H1 (cell line): Measurements from ENCODE around the gene PHACTR2. TPM values are rescaled to one million over a fixed set of nuclear protein-coding genes. Genes with fewer than 3 reads are reported as not detected.

Experiments used
- CTCF ChIA-PET: fragments of 300-600 bp; sonication (Branson Sonifier 250); formaldehyde crosslinking; loops from one replicate; lab custom pipeline; 2021; ENCODE audit not compliant: partially characterized antibody; lab: Charles Lee
- POLR2A ChIA-PET: fragments of 300-600 bp; sonication (Branson Sonifier 250); formaldehyde crosslinking; loops from one replicate; lab custom pipeline; 2021; ENCODE audit warnings: inconsistent platforms; ENCODE audit not compliant: partially characterized antibody; lab: Charles Lee
- DNase-seq, 2 experiments: peaks; one replicate each; pipeline versions ENCODE4 v3.0.0 to v3.0.0-alpha.2; 2010 to 2022; ENCODE audit warnings: low spot score in 2 of 2, low read depth in 1 of 2, mixed read lengths in 1 of 2
- FAIRE-seq: peaks from 2 replicates; lab custom pipeline; 2011; peaks lifted over from hg19 to GRCh38; lab: Jason Lieb, UNC
- H2AFZ ChIP-seq: 2 replicates; pipeline ENCODE4 v1.8.1; 2012; ENCODE audit warnings: low read length, inconsistent platforms
- H2AK5ac ChIP-seq: 2 replicates; pipeline ENCODE4 v1.6.1; 2013; ENCODE audit warnings: low read depth, low read length
- H2BK120ac ChIP-seq: replicated peaks from 2 replicates; pipeline ENCODE3; 2013; ENCODE audit warnings: low read depth, low read length, inconsistent platforms
- H2BK12ac ChIP-seq: 2 replicates; pipeline ENCODE4 v1.6.1; 2013; ENCODE audit warnings: low read depth, low read length
- H2BK15ac ChIP-seq: 2 replicates; pipeline ENCODE4 v1.6.1; 2013; ENCODE audit warnings: low read length
- H2BK20ac ChIP-seq: 2 replicates; pipeline ENCODE4 v1.6.1; 2013; ENCODE audit warnings: low read length
- H2BK5ac ChIP-seq: 2 replicates; pipeline ENCODE4 v1.6.1; 2013; ENCODE audit warnings: low read depth, low read length
- H3K14ac ChIP-seq: 2 replicates; pipeline ENCODE4 v1.6.1; 2013; ENCODE audit warnings: inconsistent platforms; ENCODE audit not compliant: insufficient read length
- H3K18ac ChIP-seq: 2 replicates; pipeline ENCODE4 v1.6.1; 2013; ENCODE audit warnings: low read length; ENCODE audit errors: extremely low read depth
- H3K23ac ChIP-seq: 2 replicates; pipeline ENCODE4 v1.6.1; 2013; ENCODE audit warnings: inconsistent platforms; ENCODE audit not compliant: insufficient read length
- H3K23me2 ChIP-seq: 2 replicates; pipeline ENCODE4 v1.6.1; 2013; ENCODE audit warnings: low read depth, low read length
- H3K27ac ChIP-seq: 2 replicates; pipeline ENCODE4 v1.6.1; 2011; ENCODE audit warnings: low read depth, low read length, inconsistent platforms
- H3K27me3 ChIP-seq, 4 experiments: replicated peaks in 1 of 4; 1 replicate in 1 of 4; 2 replicates in 3 of 4; pipeline versions ENCODE4 v1.6.1 to v1.8.1; 2011 to 2013; ENCODE audit warnings: low read length in 3 of 4, mild to moderate bottlenecking in 3 of 4, inconsistent platforms in 2 of 4, mixed read lengths in 2 of 4, moderate library complexity in 1 of 4; ENCODE audit not compliant: control insufficient read depth in 3 of 4, insufficient read depth in 3 of 4; ENCODE audit errors: extremely low read depth in 1 of 4
- H3K36me3 ChIP-seq, 4 experiments: 2 replicates each; pipeline versions ENCODE4 v1.6.1 to v1.8.1; 2011 to 2013; ENCODE audit warnings: mild to moderate bottlenecking in 4 of 4, low read length in 3 of 4, moderate library complexity in 2 of 4, control low read depth in 1 of 4, inconsistent platforms in 1 of 4; ENCODE audit not compliant: insufficient read depth in 4 of 4, control insufficient read depth in 2 of 4
- H3K4ac ChIP-seq: replicated peaks from 2 replicates; pipeline ENCODE3; 2013; ENCODE audit warnings: low read length, low read depth, mixed read lengths, inconsistent platforms; ENCODE audit not compliant: insufficient read length
- H3K4me1 ChIP-seq, 4 experiments: replicated peaks in 1 of 4; 1 replicate in 1 of 4; 2 replicates in 3 of 4; pipeline versions ENCODE4 v1.6.1 to v1.8.1; 2011 to 2013; ENCODE audit warnings: low read length in 3 of 4, inconsistent platforms in 2 of 4, mixed read lengths in 1 of 4; ENCODE audit not compliant: insufficient read depth in 4 of 4, control insufficient read depth in 3 of 4
- H3K4me2 ChIP-seq, 2 experiments: 2 replicates each; pipeline versions ENCODE4 v1.6.1 to v1.8.1; 2011 to 2013; ENCODE audit warnings: low read depth in 2 of 2, low read length in 2 of 2, control low read depth in 1 of 2, inconsistent platforms in 1 of 2, mild to moderate bottlenecking in 1 of 2; ENCODE audit not compliant: insufficient read depth in 1 of 2
- H3K4me3 ChIP-seq, 4 experiments: fragments of 200-600, 300-600 bp in 1 of 4; sonication (generic), shearing (Covaris generic), sonication (Bioruptor Twin) in 1 of 4; 2 replicates each; pipeline versions ENCODE4 v1.5.1 to v1.8.1; 2011 to 2016; ENCODE audit warnings: low read length in 4 of 4, low read depth in 3 of 4, control low read depth in 2 of 4, inconsistent platforms in 2 of 4, mild to moderate bottlenecking in 2 of 4, mixed read lengths in 1 of 4, moderate library complexity in 1 of 4; ENCODE audit not compliant: insufficient read depth in 2 of 4; ENCODE audit errors: extremely low read depth in 1 of 4
- H3K56ac ChIP-seq: replicated peaks from 2 replicates; pipeline ENCODE3; 2013; ENCODE audit warnings: low read depth, mild to moderate bottlenecking, mixed read lengths, low read length, inconsistent platforms; ENCODE audit not compliant: insufficient read length
- H3K79me1 ChIP-seq: 2 replicates; pipeline ENCODE4 v1.6.1; 2013; ENCODE audit warnings: low read depth, low read length, control low read depth
- H3K79me2 ChIP-seq, 2 experiments: 2 replicates each; pipeline versions ENCODE4 v1.6.1 to v1.8.1; 2012 to 2013; ENCODE audit warnings: low read length in 2 of 2, mild to moderate bottlenecking in 2 of 2, inconsistent platforms in 1 of 2; ENCODE audit not compliant: insufficient read depth in 2 of 2, control insufficient read depth in 1 of 2
- H3K9ac ChIP-seq, 4 experiments: replicated peaks in 1 of 4; 1 replicate in 1 of 4; 2 replicates in 3 of 4; pipeline versions ENCODE4 v1.6.1 to v1.8.1; 2011 to 2013; ENCODE audit warnings: low read depth in 3 of 4, low read length in 3 of 4, control low read depth in 2 of 4, mild to moderate bottlenecking in 2 of 4, moderate library complexity in 2 of 4, inconsistent platforms in 1 of 4; ENCODE audit errors: extremely low read depth in 1 of 4
- H3K9me3 ChIP-seq, 2 experiments: 2 replicates each; pipeline versions ENCODE4 v1.6.1 to v1.8.1; 2012 to 2013; ENCODE audit warnings: mild to moderate bottlenecking in 2 of 2, moderate library complexity in 2 of 2, control low read depth in 1 of 2, inconsistent platforms in 1 of 2, low read depth in 1 of 2, low read length in 1 of 2, mixed read lengths in 1 of 2; ENCODE audit not compliant: insufficient read depth in 2 of 2
- H4K20me1 ChIP-seq, 2 experiments: replicated peaks in 1 of 2; 2 replicates each; pipeline versions ENCODE3 to v1.8.1; 2011 to 2013; ENCODE audit warnings: inconsistent platforms in 2 of 2, low read length in 2 of 2, mild to moderate bottlenecking in 1 of 2; ENCODE audit not compliant: insufficient read depth in 2 of 2, control insufficient read depth in 1 of 2
- H4K5ac ChIP-seq: 2 replicates; pipeline ENCODE4 v1.6.1; 2013; ENCODE audit warnings: low read length, low read depth, mixed read lengths, inconsistent platforms; ENCODE audit not compliant: insufficient read length
- H4K8ac ChIP-seq: 2 replicates; pipeline ENCODE4 v1.8.0; 2013; ENCODE audit warnings: mild to moderate bottlenecking, moderate library complexity, low read length, inconsistent platforms; ENCODE audit not compliant: insufficient read depth; ENCODE audit errors: extremely low read depth
- H4K91ac ChIP-seq: replicated peaks from 2 replicates; pipeline ENCODE3; 2013; ENCODE audit warnings: low read length, mixed read lengths, inconsistent platforms; ENCODE audit not compliant: insufficient read length
- CHD2 ChIP-seq: IDR thresholded peaks from 2 replicates; pipeline ENCODE4 v1.6.1; 2012; ENCODE audit warnings: low read length, improper control_type of control experiment
- E2F6 ChIP-seq: IDR thresholded peaks from 2 replicates; pipeline ENCODE4 v1.6.1; 2012; ENCODE audit warnings: inconsistent platforms
- JUN ChIP-seq: IDR thresholded peaks from 2 replicates; pipeline ENCODE4 v1.6.1; 2011; ENCODE audit warnings: low read depth, mild to moderate bottlenecking, improper control_type of control experiment, low read length
- JUND ChIP-seq: IDR thresholded peaks from 2 replicates; pipeline ENCODE4 v1.6.1; 2011; ENCODE audit warnings: mild to moderate bottlenecking, improper control_type of control experiment, low read length
- KDM5A ChIP-seq: fragments of 200-600 bp; IDR thresholded peaks from 2 replicates; pipeline ENCODE4 v1.7.1; 2012; ENCODE audit warnings: mild to moderate bottlenecking, low read length, inconsistent platforms, mixed read lengths
- POLR2A ChIP-seq, 2 experiments: IDR thresholded peaks; 1 replicate in 1 of 2; 2 replicates in 1 of 2; pipeline ENCODE4 v1.6.1; 2011; ENCODE audit warnings: low read depth in 2 of 2, low read length in 2 of 2, mild to moderate bottlenecking in 2 of 2; ENCODE audit errors: control extremely low read depth in 1 of 2
- SAP30 ChIP-seq: fragments of 300-600 bp; sonication (generic); IDR thresholded peaks from 2 replicates; pipeline ENCODE4 v1.7.1; 2012; ENCODE audit warnings: low read length, moderate library complexity, mild to moderate bottlenecking, inconsistent platforms; ENCODE audit not compliant: insufficient read depth, insufficient replicate concordance
- SP4 ChIP-seq: IDR thresholded peaks from 2 replicates; pipeline ENCODE4 v1.6.1; 2012; ENCODE audit warnings: low read length, inconsistent platforms
- ZNF274 ChIP-seq: IDR thresholded peaks from 2 replicates; pipeline ENCODE4 v1.7.0; 2012; ENCODE audit warnings: low read length, borderline replicate concordance; ENCODE audit errors: extremely low read depth
- WGBS, 2 experiments: shearing (Covaris generic) in 1 of 2; methylation state at CpG; one replicate each; pipeline versions ENCODE4 v1.1.6 to v1.1.7; 2013 to 2015; ENCODE audit warnings: low lambda C conversion rate in 2 of 2, mixed read lengths in 2 of 2, inconsistent platforms in 1 of 2, low coverage in 1 of 2, missing lambda C conversion rate in 1 of 2; ENCODE audit not compliant: insufficient replicate concordance in 2 of 2, insufficient coverage in 1 of 2, insufficient read length in 1 of 2; ENCODE audit errors: extremely low coverage in 1 of 2, missing lambda C conversion rate in 1 of 2; 5-methylcytosine and 5-hydroxymethylcytosine counted together
- polyA plus RNA-seq, 7 experiments: library from polyadenylated mRNA; depleted of rRNA in 3 of 7; stranded (reverse) in 5 of 7; unstranded in 2 of 7; fragments of >200 nt in 5 of 7; fragments of 200-250 nt in 2 of 7; gene quantifications; 1 replicate in 5 of 7; 2 replicates in 1 of 7; 4 replicates in 1 of 7; pipeline versions ENCODE4 v1.2.1 to v1.2.3, GENCODE V29; 2011 to 2013; ENCODE audit warnings: missing spikeins in 2 of 7, mixed read lengths in 2 of 7
- total RNA-seq: library from RNA; stranded (reverse); fragmentation: NEBNext Ultra II Directional; extraction: Animal tissue kit (Norgen Biotek cat#: 25700); gene quantifications from 2 replicates; pipeline ENCODE4 v1.2.1, GENCODE V29; 2021

Gene PHACTR2
- total and polyA plus RNA-seq, 2 of the 8 experiments (the other 6 are each of a cell fraction or from before 2014, with no cell fraction given): 16.9 to 131 TPM

GRCh38 chr6:143840595-143841265 is 163.0 kb downstream of the PHACTR2 start:
- Histone ChIP-seq H3K27ac (no peak overlapping the region), H3K23ac (no peak overlapping the region), H3K18ac (no peak overlapping the region), H4K20me1 (peaks cover 0 to 1% of the 10 kb centered on the region in 2 experiments), H3K23me2 (no peaks in the 10 kb centered on the region; the same call in 1 of the 2 replicates), H3K4me1 (0 out of 7 replicates have a peak, but pooled peaks cover 0 to 2% (median 0%) of the 10 kb centered on the region in 4 experiments), H3K4me2 (no peak overlapping the region), H2BK5ac (no peak overlapping the region), H3K14ac (no peak overlapping the region), H2AK5ac (0 out of 2 replicates have a peak overlapping the region, but pooled peaks have one; percentile 10), H2AFZ (no peak overlapping the region), H4K91ac (no peak overlapping the region), H3K4me3 (no peak overlapping the region), H4K5ac (no peak overlapping the region), H3K9me3 (no peaks in the 10 kb centered on the region), H3K9ac (no peak overlapping the region), H2BK20ac (no peak overlapping the region), H3K36me3 (peaks cover 0 to 14% (median 8%) of the 10 kb centered on the region in 4 experiments; a peak in 4 of 8 replicates), H3K27me3 (no peaks in the 10 kb centered on the region; a peak in 1 of 7 replicates), H3K4ac (no peak overlapping the region), H2BK12ac (no peak overlapping the region; the same call in 1 of the 2 replicates), H3K79me1 (0 out of 2 replicates have a peak, but pooled peaks cover 5% of the 10 kb centered on the region), H4K8ac (no peak overlapping the region; the same call in 1 of the 2 replicates), H3K56ac (no peak overlapping the region), H2BK120ac (no peak overlapping the region), H3K79me2 (peaks cover 5 to 25% of the 10 kb centered on the region in 2 experiments; a peak in 3 of 4 replicates), H2BK15ac (no peak overlapping the region)
- ChIA-PET POLR2A (no interaction called here), CTCF (interaction anchor here (0.5 to 1.1 kb wide), 4 partner anchors 34 to 1395 kb away, joined by 3 to 5 read pairs (median 4); no protein-coding TSS in a partner anchor)
- FAIRE-seq: no peak
- 90% methylated on average over 6 of the region's 6 CpGs; no CpG with 5 or more reads in 1 of the 2 experiments for WGBS, 2 experiments
- no peak for DNase-seq
- no peak for TF ChIP-seq CHD2
- TF ChIP-seq JUND: no peak
- TF ChIP-seq E2F6: no peak
- no peak for TF ChIP-seq JUN
- TF ChIP-seq KDM5A: no peak
- TF ChIP-seq POLR2A (IDR thresholded peaks at IDR 0.05; ENCODE audit: control extremely low read depth in 1 of 2, low read depth in 2 of 2, low read length in 2 of 2): no peak
- no peak for TF ChIP-seq ZNF274
- TF ChIP-seq SAP30: no peak
- TF ChIP-seq SP4: no peak
